ENCODE measurements around the gene PLTP. TPM values are rescaled to one million over a fixed set of nuclear protein-coding genes. Genes with fewer than 3 reads are reported as not detected.

Gene PLTP
- polyA plus RNA-seq, 3 donors: 1.6 to 3.0 (median 2.9) TPM

- Histone ChIP-seq H3K4me1 (ENCODE audit: control insufficient read depth in 1 of 2, insufficient read depth in 2 of 2, low read length in 2 of 2) (peaks cover 24 to 26% of the 10 kb centered on the region in 2 donors), H3K9me3 (replicated peaks in 1 of 2; ENCODE audit: control insufficient read depth in 1 of 2, insufficient read depth in 1 of 2, low read length in 2 of 2) (no peaks in the 10 kb centered on the region), H3K4me2 (replicated peaks; ENCODE audit: extremely low read depth, low read length, poor library complexity, severe bottlenecking) (no peak overlapping the region), H2AFZ (ENCODE audit: insufficient read depth, low read depth, low read length, poor library complexity, severe bottlenecking) (no peak overlapping the region), H3K27me3 (ENCODE audit: control insufficient read depth in 2 of 2, insufficient read depth in 2 of 2, low read length in 2 of 2) (no peaks in the 10 kb centered on the region), H3K36me3 (replicated peaks in 1 of 2; ENCODE audit: control insufficient read depth in 1 of 2, insufficient read depth in 2 of 2, low read length in 2 of 2) (peaks cover 70 to 80% of the 10 kb centered on the region in 2 donors), H3K27ac (ENCODE audit: low read depth in 1 of 2, low read length in 2 of 2) (no peak overlapping the region), H3K9ac (ENCODE audit: insufficient read depth, low read length, poor library complexity, severe bottlenecking) (no peak overlapping the region), H3K79me2 (ENCODE audit: insufficient read depth, low read length) (peaks cover 33% of the 10 kb centered on the region), H4K20me1 (ENCODE audit: insufficient read depth, low read length) (peaks cover 25% of the 10 kb centered on the region), H3K4me3 (replicated peaks in 1 of 3; ENCODE audit: low read depth in 2 of 3, low read length in 3 of 3) (no peak overlapping the region)
- Mint-ChIP-seq H3K27me3 (ENCODE audit: low read depth in 3 of 3) (no peaks in the 10 kb centered on the region), H3K27ac (peak overlapping the region in 2 of 7 donors; percentile 13 to 21), H3K4me1 (peaks cover 27% of the 10 kb centered on the region), H3K4me3 (no peak overlapping the region), H3K9me3 (no peaks in the 10 kb centered on the region), H3K36me3 (peaks cover 63 to 82% of the 10 kb centered on the region in 2 donors)
- no peak for DNase-seq
- WGBS (ENCODE audit: insufficient coverage): 92% methylated on average over 2 of the region's 3 CpGs
- intact Hi-C loops (cut with micrococcal nuclease): no loop called here
- TF ChIP-seq, protein P1, sequence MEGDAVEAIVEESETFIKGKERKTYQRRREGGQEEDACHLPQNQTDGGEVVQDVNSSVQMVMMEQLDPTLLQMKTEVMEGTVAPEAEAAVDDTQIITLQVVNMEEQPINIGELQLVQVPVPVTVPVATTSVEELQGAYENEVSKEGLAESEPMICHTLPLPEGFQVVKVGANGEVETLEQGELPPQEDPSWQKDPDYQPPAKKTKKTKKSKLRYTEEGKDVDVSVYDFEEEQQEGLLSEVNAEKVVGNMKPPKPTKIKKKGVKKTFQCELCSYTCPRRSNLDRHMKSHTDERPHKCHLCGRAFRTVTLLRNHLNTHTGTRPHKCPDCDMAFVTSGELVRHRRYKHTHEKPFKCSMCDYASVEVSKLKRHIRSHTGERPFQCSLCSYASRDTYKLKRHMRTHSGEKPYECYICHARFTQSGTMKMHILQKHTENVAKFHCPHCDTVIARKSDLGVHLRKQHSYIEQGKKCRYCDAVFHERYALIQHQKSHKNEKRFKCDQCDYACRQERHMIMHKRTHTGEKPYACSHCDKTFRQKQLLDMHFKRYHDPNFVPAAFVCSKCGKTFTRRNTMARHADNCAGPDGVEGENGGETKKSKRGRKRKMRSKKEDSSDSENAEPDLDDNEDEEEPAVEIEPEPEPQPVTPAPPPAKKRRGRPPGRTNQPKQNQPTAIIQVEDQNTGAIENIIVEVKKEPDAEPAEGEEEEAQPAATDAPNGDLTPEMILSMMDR (IDR thresholded peaks at IDR 0.05): no peak
Observed at GRCh38 chr20:45940053-45940452, 28.1 kb upstream of the PLTP start.

DNA sequence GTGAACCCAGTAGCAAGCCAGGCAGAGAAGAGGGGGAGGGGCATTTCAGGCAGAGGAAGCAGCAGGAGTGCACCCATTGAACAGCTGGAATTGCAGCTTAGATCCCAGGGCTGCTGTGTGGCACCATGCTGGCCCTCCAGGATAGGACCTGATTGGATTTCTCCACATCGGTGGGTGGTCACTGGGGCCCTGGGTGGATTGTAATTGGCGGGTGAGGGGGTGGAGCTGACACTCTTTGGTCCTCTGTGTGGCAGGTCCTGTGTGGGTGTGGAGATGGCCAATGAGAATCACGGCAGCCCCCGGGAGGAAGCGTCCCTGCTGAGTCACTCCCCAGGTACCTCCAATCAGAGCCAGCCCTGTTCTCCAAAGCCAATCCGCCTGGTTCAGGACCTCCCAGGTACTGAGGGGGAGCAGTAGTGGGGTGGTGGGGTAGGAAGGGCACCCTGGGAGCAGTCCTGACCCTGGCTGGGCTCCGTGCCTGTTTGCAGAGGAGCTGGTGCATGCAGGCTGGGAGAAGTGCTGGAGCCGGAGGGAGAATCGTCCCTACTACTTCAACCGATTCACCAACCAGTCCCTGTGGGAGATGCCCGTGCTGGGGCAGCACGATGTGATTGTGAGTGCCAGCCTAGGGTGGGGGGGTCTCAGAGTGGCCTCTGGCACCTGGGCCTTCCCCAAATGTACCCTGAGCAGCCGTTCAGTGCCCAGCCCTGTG lies 26.9 kb upstream of the PLTP start:
- H3K9me3 ChIP-seq (replicated peaks in 1 of 2; ENCODE audit: control insufficient read depth in 1 of 2, insufficient read depth in 1 of 2, low read length in 2 of 2): no peaks in the 10 kb centered on the region
- peaks cover 15% of the 10 kb centered on the region in 2 donors for H3K4me1 ChIP-seq (ENCODE audit: control insufficient read depth in 1 of 2, insufficient read depth in 2 of 2, low read length in 2 of 2)
- H4K20me1 ChIP-seq (ENCODE audit: insufficient read depth, low read length): peaks cover 26% of the 10 kb centered on the region
- 100% methylated on average over 6 of the region's 13 CpGs for WGBS (ENCODE audit: insufficient coverage)
- peak overlapping the region in 1 of 2 donors; percentile 3 for H3K27ac ChIP-seq (ENCODE audit: low read depth in 1 of 2, low read length in 2 of 2)
- no peak overlapping the region for H3K4me3 ChIP-seq (replicated peaks in 1 of 3; ENCODE audit: low read depth in 2 of 3, low read length in 3 of 3)
- no peak overlapping the region for H2AFZ ChIP-seq (ENCODE audit: insufficient read depth, low read depth, low read length, poor library complexity, severe bottlenecking)
- Mint-ChIP-seq H3K27me3 (ENCODE audit: low read depth in 3 of 3) (no peaks in the 10 kb centered on the region), H3K4me3 (no peak overlapping the region), H3K27ac (peak overlapping the region in 3 of 7 donors; percentile 49 to 79 (median 76)), H3K4me1 (peaks cover 15% of the 10 kb centered on the region), H3K36me3 (peaks cover 52 to 74% of the 10 kb centered on the region in 2 donors), H3K9me3 (peaks cover 0 to 2% (median 0%) of the 10 kb centered on the region in 7 donors)
- H3K9ac ChIP-seq (ENCODE audit: insufficient read depth, low read length, poor library complexity, severe bottlenecking): no peak overlapping the region
- H3K36me3 ChIP-seq (replicated peaks in 1 of 2; ENCODE audit: control insufficient read depth in 1 of 2, insufficient read depth in 2 of 2, low read length in 2 of 2): peaks cover 64 to 68% of the 10 kb centered on the region in 2 donors
- intact Hi-C loops (cut with micrococcal nuclease): loop anchor here (10.0 kb wide), 2 partner anchors 124 to 134 kb away; partner anchors contain the start of gene UBE2C (in 1 of the 2)
- H3K4me2 ChIP-seq (replicated peaks; ENCODE audit: extremely low read depth, low read length, poor library complexity, severe bottlenecking): no peak overlapping the region
- H3K27me3 ChIP-seq (ENCODE audit: control insufficient read depth in 2 of 2, insufficient read depth in 2 of 2, low read length in 2 of 2): no peaks in the 10 kb centered on the region
- peaks cover 43% of the 10 kb centered on the region for H3K79me2 ChIP-seq (ENCODE audit: insufficient read depth, low read length)
- DNase-seq: no peak
- TF ChIP-seq, protein P1 (IDR thresholded peaks at IDR 0.05): no peak

Measured in CD14-positive monocyte (primary cell).